GM18511 (cell line): ENCODE measurements around the gene CUX1.

Source experiments
- ATAC-seq: cut with Tn5 transposase; IDR thresholded peaks from one replicate; pipeline ENCODE4 v1.9.1; 2021; ENCODE audit warnings: mild to moderate bottlenecking, moderate library complexity; ENCODE audit not compliant: unreplicated experiment

Gene CUX1

DNA sequence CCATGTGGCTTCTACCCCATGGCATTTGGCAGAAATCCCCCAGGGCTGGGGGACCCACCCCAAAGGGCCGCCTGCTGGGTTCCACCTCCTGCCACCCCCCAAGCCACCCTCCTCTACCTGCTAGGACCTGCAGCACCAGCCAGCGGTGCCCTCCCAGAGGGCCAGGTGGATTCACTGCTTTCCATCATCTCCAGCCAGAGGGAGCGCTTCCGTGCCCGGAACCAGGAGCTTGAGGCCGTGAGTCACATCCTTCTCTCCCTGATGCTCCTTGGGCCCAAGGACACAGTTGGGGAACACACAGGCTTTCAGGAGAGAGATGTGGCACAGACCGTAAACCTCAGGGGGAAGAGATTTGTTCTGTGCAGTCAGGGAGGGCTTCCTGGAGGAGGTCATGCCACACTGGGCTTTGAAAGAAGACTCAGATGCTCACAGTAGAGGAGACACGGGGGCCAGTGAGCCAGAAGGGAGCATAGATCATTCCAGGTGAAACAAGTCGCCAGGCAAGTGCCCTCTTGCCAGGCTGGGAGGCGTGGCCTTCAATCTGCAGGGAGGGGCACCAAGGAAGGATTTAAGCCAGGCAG, 457.8 kb downstream of the CUX1 start:
- ATAC-seq = no peak

DNA sequence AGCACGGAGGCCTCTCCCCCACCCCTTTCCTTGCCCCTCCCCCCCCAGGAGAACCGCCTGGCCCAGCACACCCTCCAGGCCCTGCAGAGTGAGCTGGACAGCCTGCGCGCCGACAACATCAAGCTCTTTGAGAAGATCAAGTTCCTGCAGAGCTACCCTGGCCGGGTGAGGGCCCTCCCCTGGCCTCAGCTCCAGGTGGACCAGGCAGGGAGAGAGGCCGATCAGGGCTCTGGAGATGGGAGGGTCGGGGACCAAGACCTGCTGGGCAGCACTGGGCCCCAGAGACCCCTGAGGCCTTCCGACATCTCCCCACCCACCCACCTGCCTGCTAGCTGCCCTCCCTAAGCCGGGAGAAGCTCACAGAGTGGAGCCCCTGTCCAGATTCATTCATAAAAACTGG, 460.5 kb downstream of the CUX1 start:
- no peak for ATAC-seq

GRCh38 chr7:102279537-102280400, 462.3 kb downstream of the CUX1 start:
- ATAC-seq = peak; percentile 84

GRCh38 chr7:102280521-102280920, 463.1 kb downstream of the CUX1 start:
- no peak for ATAC-seq

GRCh38 chr7:102281785-102282184, 464.4 kb downstream of the CUX1 start:
- no peak for ATAC-seq

DNA sequence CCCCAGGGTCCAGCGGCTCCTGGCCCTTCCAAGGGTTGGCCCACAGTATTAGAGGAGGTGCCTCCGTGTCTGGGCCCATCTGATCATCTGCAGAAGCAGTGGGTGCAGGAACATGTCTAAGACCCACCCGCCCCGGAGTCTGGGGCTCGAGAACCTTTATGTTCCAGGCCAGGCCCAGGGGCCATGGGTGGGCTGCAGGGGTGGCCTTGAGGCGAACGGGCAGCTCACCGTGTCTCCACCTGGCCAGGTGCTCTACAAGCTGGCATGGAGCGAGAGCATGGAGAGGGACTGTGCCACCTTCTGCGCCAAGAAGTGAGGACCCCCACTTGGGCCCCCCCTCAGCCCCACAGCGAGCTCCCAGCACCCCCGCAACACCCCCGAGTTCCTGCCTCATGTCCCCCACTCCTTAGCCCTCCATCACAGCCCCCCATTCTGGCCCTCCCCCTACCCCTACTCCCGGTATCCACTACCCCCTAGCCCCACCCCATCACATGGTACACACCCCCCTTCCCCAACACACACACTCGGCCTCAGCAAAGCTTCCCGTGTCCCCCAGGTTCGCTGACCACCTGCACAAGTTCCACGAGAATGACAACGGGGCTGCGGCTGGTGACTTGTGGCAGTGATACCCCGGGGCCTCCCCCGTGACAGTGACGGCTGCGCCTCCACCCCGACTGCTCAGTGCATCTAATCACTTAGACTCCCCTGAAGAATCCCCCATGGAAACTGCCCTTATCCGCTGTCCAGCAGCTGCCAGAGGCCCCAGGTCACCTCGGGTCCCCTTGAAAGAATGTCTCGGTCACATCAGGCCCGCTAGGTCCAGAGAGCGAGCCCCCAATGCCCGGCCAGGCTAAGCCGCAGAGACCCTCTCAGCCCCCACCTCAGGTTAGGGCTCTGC, 465.3 kb downstream of the CUX1 start:
- ATAC-seq = no peak

GRCh38 chr7:102283477-102284189, 466.2 kb downstream of the CUX1 start:
- no peak for ATAC-seq

DNA sequence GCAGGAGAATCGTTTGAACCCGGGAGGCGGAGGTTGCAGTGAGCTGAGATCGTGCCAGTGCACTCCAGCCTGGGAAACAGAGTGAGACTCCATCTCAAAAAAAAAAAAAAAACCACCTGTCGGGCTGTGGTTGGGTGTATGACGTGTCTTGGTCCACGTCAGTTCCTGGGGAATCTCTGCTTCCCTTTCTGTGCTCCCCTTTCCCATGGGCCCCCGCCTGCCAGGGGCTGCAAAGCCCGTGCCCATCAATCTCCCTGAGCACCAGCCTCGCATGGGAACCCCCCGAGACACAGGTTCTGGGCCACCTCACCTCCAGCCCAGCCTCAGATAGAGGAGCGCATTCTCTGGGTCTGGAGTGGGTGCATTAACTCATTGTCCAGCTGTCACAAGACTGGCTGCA, 467.0 kb downstream of the CUX1 start:
- ATAC-seq = no peak

DNA sequence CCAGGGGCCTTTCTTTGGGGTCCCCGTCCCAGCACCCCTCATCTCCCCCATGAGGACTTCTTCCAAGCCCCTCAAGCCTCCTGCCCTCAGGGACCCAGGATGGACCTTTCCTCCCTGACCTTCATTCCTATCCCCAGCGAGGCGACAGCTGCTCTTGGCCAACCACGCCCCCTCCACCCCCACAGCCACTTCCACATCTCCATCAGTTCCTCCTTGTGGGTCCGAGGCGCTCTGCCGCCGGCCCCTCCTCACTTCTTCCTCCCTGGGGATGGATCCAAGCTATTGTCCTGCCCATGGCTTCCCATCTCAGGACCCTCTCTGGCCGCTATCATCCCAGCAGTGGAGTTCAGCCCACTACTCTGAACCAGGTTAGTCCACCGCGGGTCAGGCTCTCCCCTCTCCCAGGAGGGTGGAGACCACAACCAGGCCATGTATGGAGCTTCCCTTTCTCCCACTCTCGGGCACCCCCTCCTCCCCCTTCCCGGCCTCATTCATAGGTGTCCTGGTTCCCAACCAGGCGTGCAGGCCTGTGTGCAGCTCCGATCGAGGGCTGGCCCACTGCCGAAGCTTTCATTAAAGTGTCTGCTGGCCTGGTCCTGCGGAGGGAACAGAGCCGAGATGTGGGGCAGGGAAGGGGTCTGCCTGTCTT, 467.6 kb downstream of the CUX1 start:
- no peak for ATAC-seq

DNA sequence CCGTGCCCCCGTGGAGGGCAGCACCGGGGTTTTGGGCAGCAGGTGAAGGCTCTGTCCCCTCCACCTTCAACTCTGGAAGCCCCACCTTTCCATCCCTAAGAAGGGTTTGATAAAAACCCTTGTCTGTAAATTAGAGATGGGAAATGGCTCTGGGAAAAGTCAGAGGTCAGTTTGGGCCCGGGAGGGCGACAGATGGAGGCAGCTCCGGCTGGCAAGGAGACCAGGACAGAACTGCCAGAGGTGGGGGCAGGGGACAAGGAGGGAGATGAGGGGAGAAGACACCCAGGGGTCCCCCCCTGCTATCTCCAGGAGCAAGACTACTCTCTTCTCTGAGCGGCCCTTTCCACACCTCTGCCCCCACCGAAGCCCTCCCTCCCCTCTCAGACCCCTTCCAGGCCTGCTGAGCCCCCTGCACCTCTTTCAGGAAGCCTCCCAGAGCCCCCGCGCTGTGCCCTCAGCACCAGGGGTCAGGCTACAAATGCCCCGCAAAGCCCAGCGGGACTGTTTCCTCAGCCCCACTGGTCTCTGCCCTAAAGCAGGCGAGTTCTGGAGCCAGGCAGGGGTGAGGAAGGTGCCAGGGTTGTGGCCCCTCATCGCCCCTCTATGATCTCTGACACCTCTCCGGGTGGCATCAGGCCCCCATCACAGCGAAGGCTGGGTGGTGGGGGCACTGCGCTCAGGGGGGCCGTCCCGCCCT, 468.3 kb downstream of the CUX1 start:
- ATAC-seq = no peak

- ATAC-seq = no peak
These were observed 469.0 kb downstream of the CUX1 start, which contains the start of gene SH2B2 for GRCh38 chr7:102286237-102287110. Gene SH2B2, plus strand, starts transcription at chr7:102286868. Its CDS starts 13,683 bp downstream, at chr7:102300551.

DNA sequence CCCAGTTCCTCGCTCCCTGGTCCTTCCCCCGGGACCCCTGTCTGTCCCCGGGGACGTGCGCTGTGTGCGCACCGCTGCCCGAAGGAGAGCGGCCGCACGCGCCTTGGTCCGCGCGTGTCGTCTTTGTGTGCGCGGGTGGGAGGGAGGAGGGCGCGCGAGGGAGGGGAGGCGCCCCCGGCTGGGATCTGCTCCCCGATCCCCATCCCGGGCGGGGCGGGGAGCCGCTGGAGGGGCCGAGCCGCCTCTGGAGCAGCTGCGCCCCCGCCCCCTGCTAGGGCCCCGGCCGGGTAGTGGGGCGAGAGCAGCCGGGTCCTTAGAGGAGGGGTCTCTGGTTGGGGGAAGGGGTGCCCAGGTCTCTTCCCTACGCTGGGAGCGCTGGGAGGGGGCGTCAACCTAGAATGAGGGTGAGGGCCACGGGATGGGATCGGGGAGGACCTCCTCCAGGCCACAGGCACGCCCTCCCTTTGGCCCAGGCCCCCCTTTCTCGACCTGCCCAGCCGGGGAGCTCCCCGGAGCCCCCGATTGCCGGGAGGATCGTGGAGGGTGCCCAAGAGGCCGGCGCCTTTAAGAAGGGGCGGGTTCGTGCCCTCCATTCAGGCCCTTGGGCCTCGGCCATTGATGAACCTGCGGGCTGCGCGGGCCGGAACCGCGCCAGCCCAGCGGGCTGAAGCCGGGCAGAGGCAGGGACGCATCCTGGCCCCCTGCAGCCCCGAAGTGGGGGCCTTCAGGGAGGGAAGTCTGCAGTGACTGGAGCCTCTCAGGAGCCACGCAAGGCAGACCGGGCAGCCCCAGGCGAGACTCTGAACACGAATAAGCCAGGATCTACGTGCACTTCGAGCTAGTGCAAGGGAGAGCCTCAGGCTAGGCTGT, 469.9 kb downstream of the CUX1 start:
- ATAC-seq = peak; percentile 21

DNA sequence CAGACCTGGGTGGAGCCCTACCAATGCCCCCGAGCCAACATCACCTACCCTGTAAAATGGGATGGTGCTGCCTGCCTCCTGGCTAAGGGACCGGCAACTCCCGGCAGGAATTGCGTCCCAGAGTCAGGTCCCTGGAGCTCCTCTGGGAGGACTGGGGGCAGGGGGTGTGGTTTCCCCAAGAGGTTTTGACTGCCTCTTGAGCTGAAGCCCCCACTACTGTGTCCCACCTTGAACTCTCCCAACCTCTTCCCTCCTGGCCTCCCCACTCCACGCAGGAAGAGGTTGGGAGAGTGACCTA, 470.5 kb downstream of the CUX1 start:
- ATAC-seq = no peak

GRCh38 chr7:102288285-102288930, 471.0 kb downstream of the CUX1 start:
- no peak for ATAC-seq

DNA sequence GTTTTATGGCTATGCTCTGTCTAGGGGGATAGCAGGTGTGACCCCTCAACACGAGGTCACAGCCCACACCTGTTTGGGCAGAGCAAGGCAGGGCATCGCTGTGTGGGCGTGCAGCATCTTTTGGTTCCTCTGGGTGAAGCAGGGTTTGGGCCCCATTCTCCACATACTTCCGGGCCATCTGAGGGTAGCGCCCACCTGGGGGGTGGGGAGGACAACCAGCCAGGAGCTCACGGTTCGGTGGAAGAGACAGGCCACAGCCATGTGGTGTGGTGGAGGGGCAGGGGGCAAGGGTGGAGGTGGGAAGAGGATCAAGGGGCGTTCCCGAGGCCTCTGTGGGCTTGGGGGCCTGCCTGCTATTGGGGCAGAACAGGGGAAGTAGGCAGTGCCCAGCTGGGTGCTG, 471.6 kb downstream of the CUX1 start:
- ATAC-seq = no peak

- peak; percentile 52 for ATAC-seq
These were observed 473.9 kb downstream of the CUX1 start for GRCh38 chr7:102291056-102291915.

DNA sequence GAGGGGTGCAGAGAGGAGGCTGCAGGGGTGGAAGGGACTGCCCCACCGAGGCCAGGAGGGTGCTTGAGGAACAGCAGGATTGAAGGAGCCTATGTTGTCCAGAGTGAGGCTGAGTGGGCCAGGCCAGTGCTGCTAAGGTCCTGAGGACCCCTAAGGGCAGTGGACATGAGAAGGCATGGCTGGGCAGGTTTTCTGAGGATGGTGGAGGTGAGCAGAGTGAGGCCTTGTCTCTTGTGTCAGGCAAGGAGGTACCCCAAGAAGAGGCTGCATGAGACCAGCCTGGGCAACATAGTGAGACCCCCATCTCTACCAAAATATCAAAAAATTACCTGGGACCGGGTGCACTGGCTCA, 474.5 kb downstream of the CUX1 start:
- ATAC-seq = no peak
